GM19467 (cell line): ENCODE results near the gene ROCK2.
"Not testable (repeated sequence)": the region's sequence is repeated elsewhere in the genome, so short reads cannot be mapped to it uniquely, and the experiment has no call there.

Source experiments
- ATAC-seq: cut with Tn5 transposase; IDR thresholded peaks from one replicate; pipeline ENCODE4 v1.9.1; 2021; ENCODE audit warnings: mild to moderate bottlenecking, moderate library complexity; ENCODE audit not compliant: unreplicated experiment

ROCK2 gene

DNA sequence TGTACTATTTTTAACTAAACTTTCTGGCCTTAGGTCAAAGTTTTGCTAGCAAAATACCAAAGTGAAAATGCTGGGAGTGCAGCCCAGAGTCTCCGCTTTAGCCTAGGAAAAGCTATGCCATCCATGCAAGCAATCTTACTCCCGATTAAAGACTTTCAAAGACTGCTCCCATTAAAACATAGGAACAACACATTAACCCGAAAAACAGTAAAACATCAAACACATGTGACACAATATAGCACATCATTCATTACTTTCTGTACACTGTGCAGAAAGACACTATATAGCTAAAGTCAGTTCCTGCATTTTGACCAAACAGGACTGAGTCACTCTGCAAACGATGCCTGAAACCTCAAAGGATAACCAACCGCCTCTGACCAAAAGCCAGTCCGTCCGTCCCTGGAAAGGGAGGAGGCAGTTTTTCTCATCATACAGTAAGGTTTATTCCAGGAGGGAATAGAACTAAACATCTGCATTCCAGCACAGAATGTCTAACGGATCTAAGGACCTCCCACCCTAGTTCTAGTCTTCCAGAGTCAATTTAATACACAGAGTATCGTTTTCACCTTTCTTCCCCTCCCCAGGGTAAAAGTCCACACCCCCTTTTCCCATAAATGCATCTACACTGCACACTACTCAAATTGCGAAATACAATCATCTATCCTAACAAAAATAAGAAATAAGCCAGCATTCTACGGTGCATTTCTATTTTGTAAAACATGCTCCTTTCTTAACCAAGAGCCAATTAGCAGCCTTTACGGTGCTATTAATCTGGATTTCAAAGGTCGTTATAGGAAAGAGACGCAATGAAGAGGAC is 1.7 kb downstream of the ROCK2 start:
- ATAC-seq: no peak

DNA sequence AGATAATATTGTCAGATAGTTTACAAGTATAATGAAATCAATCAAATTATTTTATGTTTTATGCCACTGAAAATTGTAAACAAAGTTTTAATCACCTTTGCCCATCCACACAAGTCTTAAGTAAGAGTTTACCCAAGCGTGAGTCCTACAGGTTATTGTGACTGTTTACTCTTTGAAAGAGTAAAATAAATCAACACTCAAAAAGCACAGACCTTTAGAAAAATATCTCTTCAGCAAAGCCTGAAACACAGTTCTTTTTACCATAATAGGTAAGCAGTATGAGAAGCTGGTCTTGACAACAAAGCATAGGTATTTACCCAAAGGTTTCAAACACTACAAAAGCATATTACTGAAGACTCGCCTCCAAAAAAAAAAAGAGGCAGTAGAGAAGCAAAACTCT is 3.7 kb downstream of the ROCK2 start:
- no peak for ATAC-seq

DNA sequence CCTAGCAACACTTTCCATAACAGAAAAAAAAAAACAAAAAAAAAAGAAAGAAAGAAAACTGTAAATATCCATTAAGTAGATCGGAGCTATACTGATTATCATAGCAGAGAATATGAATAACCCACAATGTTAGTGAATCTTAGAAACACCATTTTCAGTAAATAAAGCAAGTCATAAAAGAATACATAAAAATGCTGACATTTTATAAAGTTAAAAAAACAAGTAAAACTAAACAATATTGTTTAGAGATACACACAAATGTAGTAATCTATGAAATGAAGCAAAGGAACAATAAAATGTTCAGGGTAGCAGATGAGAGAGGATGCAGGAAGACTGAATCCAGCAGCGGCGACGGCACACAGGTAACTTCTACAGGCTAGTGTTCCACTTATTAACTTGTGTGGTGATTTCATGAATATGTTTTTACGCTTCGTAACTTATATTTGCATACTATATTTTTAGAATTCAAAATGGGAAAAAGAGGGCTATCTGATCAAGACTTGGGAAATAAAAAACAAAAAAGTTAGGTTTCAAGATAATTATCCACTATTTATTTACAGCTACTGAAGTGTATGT is 4.8 kb downstream of the ROCK2 start:
- no peak for ATAC-seq

DNA sequence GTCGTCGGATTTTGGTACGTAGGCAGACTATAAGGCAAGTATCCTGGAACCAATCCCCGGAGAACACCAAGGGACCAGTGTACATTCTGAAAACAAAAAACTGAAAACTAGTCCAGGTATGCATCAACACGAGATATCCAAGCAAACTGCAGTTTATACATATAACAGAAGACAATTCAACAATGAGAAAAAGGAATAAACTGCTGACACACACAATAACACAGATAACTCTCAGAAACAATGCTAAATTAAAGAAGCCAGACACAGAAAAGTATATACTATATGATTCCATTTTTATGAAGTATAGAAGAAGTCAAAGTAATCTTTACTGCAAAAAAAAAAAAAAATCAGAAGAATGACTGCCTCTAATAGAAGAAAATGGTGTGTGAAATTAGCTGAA is 5.9 kb downstream of the ROCK2 start:
- ATAC-seq: no peak

DNA sequence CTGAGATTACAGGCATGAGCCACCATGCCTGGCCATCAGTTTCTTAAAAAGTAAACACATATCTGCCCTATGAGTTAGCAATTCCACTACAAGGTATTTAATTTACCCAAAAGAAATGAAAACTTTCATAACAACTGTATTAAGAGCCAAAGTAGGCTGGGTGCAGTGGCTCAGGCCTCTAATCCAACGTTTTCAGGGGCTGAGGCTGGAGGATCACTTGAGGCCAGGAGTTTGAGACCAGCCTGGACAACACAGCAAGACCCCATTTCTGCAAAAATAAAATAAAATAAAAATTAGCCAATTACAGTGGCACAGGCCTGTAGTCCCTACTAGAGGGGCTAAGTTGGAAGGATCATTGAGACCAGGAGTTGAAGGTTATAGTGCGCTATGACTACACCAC is 6.5 kb downstream of the ROCK2 start:
- no peak for ATAC-seq

DNA sequence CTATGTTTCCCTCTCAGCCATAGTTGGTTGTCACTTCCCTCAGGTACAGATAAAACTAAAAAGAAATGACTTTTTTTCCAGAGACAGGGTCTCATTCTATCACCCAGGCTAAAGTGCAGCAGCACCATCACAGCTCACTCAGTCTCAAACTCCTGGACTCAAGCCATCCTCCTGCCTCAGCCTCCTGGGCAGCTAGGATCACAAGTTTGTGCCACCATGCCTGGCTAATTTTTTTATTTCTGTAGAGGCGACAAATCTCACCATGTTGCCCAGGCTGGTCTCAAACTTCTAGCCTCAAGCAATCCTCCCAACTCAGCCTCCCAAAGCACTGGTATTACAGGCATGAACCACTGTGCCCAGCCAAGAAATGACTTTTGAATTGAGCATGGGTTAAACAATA is 8.2 kb downstream of the ROCK2 start:
- ATAC-seq: no peak

DNA sequence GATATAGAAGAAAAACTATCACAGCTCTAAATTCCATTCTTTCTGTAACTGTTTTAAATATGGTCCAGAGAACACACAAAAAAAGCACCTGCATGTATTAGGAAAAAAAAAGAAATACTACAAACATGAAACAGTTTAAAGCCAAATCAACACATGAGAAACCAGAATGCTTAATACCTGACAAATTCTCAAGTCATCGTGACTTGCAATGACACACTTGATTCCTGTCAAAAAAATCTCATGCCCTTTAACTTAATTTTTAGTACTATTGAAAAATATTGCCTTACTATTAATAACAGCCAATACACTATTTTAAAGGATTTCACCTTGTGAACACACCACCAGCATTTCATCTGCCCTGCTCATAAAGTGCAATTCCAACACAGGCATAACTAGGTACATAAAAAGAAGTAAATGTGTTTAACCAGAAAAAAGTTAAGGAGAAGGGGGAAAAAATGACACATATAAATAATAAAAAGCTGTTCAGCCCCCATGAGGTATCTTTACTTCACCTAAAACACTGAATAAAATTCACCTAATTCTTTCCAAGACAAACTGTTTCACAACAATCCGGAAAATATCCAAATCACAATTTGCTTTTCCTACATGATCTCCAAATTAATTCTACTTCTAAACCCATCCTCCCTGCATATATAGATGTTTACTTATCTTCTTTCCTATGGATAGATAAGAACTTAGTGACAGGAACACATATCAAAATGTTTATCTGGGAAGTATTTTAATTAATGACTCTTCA is 10.8 kb downstream of the ROCK2 start:
- no peak for ATAC-seq

DNA sequence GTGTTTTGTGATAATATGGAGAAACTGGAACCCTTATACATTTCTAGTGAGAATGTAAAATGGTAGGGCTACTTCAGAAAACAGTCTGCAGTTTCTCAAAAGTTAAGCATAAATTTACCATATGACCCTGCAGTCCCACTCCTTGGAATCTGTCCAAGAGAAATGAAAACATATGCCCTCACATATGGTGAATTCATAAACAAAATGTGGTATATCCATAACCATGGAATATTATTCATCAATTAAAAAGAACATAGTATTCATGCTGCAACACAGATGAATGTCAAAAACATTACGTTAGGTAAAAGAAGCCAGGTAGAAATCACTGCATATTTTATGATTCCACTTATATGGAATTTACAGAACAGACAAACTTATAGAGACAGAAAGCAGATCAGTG is 11.8 kb downstream of the ROCK2 start:
- no peak for ATAC-seq

DNA sequence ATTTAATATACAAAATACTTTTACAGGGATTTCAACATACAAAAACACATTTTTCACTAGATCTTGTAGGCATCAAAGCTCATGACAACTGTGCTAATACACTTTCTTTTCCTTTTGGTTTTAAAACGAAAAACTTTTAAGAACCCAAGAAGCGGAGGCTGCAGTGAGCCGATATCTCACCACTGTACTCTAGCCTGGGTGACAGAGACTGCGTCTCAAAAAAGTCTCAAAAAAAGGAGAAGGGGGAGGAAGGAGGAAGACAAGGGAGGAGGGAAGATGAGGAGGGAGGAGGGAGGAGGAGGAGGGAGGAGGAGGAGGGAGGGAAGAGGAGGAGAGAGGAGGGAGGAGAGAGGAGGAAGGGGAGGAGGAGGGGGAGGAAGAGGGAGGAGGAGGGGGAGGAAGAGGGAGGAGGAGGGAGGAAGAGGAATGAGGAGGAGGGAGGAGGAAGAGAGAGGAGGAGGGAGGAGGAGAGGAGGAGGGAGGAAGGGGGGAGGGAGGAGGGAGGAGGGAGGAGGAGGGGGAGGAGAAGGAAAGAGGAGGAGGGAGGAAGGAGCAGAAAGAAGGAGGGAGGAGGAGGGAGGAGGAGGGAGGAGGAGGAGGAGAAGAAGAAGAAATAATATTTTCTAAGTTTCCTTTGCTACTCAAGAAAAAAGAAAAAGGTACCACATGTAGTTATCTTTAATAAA is 13.8 kb downstream of the ROCK2 start:
- no peak for ATAC-seq

DNA sequence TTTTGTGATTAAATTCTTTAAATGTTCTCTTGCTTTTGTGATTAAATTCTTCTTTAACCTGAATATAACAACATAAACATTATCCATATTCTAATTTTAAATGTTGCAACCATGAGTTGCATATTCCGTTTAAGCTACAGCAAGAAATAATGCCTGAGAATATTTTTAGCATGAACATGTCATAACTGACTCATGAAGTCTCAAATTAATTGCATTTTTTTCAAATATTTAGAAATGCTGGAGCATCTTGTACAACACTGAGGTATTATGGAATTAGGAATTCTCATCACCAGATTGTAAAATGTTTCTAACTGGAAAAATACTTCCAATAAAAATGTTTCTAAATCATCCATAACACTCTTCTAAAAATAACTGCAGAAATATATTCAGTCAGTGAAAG is 14.7 kb downstream of the ROCK2 start:
- ATAC-seq: no peak

DNA sequence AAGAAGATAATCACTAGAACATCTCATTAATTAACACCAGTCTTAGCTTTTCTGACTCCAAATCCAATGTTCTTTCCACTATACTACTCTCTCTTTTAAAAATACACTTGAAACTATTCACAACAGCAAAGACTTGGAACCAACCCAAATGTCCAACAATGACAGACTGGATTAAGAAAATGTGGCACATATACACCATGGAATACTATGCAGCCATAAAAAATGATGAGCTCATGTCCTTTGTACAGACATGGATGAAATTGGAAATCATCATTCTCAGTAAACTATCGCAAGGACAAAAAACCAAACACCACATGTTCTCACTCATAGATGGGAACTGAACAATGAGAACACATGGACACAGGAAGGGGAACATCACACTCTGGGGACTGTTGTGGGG is 15.9 kb downstream of the ROCK2 start:
- ATAC-seq: not testable (repeated sequence)

DNA sequence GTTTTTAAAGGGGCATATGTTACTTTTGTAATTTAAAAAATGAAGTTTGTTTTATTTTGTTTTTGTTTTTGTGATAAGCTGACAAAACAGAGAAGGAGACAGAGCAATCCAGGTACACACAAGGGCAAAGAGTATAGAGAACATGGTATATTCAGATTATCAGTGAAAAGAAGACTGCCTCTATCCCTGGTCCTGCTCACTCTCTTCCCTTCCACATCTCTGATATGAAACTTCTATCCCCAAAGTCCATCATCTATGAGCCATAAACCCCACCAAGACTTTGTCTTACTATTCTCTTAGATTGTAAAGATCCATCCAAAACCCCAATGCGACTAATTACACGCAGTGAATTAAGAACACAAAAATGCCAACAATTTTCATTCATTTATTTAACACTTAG is 16.6 kb downstream of the ROCK2 start:
- no peak for ATAC-seq

DNA sequence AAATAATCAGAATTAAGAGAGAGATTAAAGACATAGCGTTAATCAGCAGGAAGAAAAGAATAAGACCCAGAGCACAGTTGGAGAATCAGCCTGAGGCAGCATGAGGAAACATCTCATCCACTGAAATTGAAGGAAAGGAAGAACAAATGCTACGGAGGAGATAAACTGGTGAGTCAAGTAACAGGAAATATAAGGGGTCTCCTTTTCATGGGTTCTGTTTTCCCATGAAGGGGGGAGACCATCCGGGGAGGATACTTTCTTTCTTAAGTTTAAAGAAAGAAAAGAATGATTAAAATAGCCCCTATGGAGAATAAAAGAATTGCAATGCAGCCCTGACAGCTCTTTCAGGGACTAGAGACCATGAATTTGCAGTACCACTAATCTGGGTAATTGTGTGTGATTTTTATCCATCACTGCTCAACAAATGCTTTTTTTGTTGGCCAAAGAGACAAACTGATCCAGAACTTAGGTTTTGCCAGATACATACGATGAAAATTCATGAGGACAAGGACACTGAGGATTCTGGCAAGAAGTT is 17.7 kb downstream of the ROCK2 start:
- ATAC-seq: no peak

DNA sequence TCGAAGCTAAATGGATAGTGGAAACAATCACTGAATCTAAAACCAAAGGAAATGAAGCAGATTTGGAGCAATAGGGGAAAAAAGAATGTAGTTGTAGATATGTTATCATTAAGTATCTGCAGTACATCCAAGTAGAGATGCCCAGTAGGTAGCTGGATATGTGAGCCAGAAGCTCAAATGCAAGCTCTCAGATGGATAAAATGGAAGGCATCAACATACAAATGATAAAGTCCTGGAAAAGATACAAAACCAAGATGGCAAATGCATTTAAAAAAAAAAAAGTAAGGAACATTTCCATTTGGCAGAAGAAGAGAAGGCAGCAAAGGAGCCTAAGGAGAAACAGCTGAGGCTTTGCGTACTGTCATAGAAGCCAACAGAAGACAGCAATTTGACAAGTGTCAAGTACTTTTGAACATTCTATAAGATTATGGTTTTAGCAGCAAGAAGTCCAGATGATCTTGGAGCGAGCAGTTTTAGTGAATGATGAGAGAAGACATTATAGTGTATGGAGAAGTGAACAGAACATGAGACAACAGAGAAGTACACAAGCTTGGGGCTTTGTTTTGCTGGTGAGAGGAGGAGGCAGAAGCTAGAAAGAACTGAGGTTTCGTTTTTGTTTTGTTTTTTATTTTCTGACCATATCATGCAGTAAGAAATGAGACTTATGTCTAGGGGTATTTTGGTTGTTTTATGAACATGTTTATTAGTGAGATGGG is 18.3 kb downstream of the ROCK2 start:
- no peak for ATAC-seq

DNA sequence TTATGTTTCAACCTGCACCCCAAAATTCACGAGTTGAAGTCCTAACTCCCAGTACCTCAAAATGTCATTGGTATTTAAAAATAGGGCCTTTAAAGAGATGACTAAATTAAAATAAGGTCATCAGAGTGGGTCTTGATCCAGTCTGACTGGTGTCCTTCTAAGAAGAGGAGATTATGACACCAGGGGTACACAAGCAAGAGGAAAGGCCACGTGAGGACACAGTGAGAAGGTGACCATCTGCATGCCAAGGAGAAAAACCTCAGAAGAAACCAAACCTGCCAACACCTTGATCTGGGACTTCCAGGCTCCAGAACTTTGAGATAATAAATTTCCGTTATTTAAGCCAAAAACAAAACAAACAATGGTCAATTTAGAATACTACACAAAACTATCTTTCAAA is 22.6 kb downstream of the ROCK2 start:
- no peak for ATAC-seq

DNA sequence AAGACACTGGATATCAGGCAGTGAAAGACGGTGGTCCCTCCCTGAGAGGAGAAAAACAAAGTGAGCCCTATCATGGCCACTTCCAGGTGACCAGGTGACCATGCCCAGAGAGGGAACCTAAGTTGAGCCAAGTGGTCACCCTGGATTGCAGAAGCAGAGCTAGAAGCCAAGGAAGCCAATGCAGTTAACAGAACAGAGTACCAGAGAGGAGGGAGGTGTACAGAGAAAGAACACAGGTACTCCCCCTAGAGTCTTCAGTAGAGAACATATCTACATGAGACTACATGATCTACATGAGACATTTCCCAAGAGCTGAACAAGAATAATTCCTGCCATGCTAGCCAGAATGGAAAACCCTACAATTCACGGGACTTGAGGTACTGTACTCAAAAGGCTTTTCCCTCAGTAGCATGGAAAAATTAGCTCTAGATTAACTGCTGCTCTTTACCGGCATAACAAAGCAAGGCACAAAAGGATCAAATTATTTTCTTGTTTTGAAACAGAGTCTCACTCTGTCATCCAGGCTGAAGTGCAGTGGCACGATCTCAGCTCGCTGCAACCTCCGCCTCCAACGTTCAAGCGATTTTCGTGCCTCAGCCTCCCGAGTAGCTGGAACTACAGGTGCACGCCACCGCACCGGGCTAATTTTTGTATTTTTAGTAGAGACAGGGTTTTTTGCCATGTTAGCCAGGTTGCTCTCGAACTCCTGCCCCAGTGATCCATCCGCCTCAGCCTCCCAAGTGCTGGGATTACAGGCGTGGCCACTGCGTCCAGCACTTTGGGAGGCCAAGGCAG is 23.5 kb downstream of the ROCK2 start:
- ATAC-seq: no peak

DNA sequence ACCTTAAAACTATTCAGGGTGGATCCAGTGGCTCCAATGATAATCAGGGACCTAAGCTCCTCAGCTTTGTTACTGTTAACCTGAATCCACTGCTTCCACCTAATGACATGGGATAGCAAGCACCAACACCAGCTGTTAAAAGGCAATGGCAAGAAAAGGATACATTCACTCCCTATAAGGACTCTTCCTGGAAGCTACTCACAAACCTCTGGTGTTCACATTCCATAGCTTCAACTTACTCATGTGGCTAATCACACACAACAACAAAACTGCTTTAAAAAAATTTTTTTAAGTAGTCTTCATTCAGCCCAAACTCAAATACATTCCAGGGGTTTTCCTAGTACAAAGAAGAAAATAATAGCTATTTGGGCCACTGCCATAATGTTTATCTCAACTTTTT is 24.5 kb downstream of the ROCK2 start:
- ATAC-seq: no peak

DNA sequence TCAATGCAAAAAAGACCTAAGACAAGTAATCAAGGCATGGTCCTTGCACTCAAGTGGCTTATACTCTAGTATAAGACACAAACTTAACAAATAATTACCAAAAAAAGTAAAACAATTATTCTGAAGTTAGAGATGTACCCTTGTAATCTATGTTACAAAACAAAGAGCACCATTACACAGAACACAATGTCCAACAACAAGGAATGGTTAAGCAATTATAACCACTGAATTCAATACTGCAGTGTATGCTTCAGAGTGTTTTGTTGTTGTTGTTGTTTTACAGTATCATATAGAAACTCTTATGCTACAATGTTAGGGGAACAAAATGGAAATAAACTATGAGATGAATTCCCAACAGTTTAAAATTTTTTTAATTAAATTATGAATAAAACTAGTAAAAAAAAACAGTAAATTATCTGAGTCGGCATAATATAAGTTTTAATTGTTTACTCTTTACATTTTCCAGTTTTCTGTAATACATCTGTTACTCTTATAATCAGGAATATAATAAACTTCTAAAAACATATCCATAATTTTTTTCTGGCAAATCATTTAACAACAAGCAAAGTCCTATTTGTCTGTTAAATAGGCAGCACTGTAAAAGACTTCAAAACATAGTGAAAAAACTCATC is 29.2 kb downstream of the ROCK2 start:
- no peak for ATAC-seq

DNA sequence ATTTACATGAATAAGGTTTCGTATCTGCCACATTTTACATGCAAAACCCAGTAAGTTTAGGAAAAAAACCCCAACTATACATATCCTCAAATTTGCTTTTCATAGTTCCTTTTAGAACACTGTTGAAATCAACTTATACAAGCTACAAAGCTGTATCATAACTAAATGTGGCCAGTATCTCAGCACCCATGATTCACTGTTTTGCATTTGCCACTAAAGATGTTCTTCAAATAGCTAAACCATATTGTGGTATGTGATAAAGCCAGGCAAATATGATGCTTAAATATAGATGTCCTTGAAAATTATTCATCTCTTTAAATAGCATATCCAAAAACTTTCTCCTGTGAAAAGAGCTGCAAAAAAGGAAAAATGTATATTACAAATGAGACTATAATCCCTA is 29.9 kb downstream of the ROCK2 start:
- no peak for ATAC-seq
